Measurements from ENCODE around the gene SLIT3.

SLIT3 gene

GRCh38 chr5:168976311-168976970 lies 324.5 kb downstream of the SLIT3 start:
- DNase-seq (ENCODE audit: insufficient read length, low spot score) (no peak), FAIRE-seq (no peak)

GRCh38 chr5:168975331-168975730 lies 325.6 kb downstream of the SLIT3 start:
- no peak for DNase-seq (ENCODE audit: insufficient read length, low spot score)
- TF ChIP-seq TAF1 (IDR thresholded peaks at IDR 0.05; ENCODE audit: low read depth, low read length) (no peak), POLR2AphosphoS5 (IDR thresholded peaks at IDR 0.05; ENCODE audit: low read depth, low read length) (no peak), PAX5 (IDR thresholded peaks at IDR 0.05; ENCODE audit: insufficient read depth, low read length, severe bottlenecking) (no peak), POLR2A (IDR thresholded peaks at IDR 0.05; ENCODE audit: low read depth, low read length) (no peak), POU2F2 (IDR thresholded peaks at IDR 0.05; ENCODE audit: low read depth, low read length) (no peak), SPI1 (IDR thresholded peaks at IDR 0.05; ENCODE audit: low read depth, low read length) (no peak)
- no peak for FAIRE-seq

More at GRCh38 chr5:168976311-168976970, 324.5 kb downstream of the SLIT3 start:
- TF ChIP-seq POU2F2 (IDR thresholded peaks at IDR 0.05; ENCODE audit: low read depth, low read length) (no peak), POLR2A (IDR thresholded peaks at IDR 0.05; ENCODE audit: low read depth, low read length) (no peak), POLR2AphosphoS5 (IDR thresholded peaks at IDR 0.05; ENCODE audit: low read depth, low read length) (no peak), TAF1 (IDR thresholded peaks at IDR 0.05; ENCODE audit: low read depth, low read length) (no peak)

GRCh38 chr5:168974082-168974481 lies 326.9 kb downstream of the SLIT3 start:
- no peak for TF ChIP-seq SPI1 (IDR thresholded peaks at IDR 0.05; ENCODE audit: low read depth, low read length)
- TF ChIP-seq POU2F2 (IDR thresholded peaks at IDR 0.05; ENCODE audit: low read depth, low read length), result no peak
- no peak for TF ChIP-seq POLR2A (IDR thresholded peaks at IDR 0.05; ENCODE audit: low read depth, low read length)
- DNase-seq (ENCODE audit: insufficient read length, low spot score), result no peak
- no peak for FAIRE-seq

GRCh38 chr5:168972731-168973130 lies 328.2 kb downstream of the SLIT3 start:
- no peak for DNase-seq (ENCODE audit: insufficient read length, low spot score)
- no peak for FAIRE-seq
- TF ChIP-seq PAX5 (IDR thresholded peaks at IDR 0.05; ENCODE audit: insufficient read depth, low read length, severe bottlenecking) (no peak), TAF1 (IDR thresholded peaks at IDR 0.05; ENCODE audit: low read depth, low read length) (no peak), POLR2A (IDR thresholded peaks at IDR 0.05; ENCODE audit: low read depth, low read length) (no peak), POLR2AphosphoS5 (IDR thresholded peaks at IDR 0.05; ENCODE audit: low read depth, low read length) (no peak), SPI1 (IDR thresholded peaks at IDR 0.05; ENCODE audit: low read depth, low read length) (no peak), POU2F2 (IDR thresholded peaks at IDR 0.05; ENCODE audit: low read depth, low read length) (no peak)

- no peak for FAIRE-seq
- TF ChIP-seq POLR2AphosphoS5 (IDR thresholded peaks at IDR 0.05; ENCODE audit: low read depth, low read length), result no peak
- no peak for TF ChIP-seq POLR2A (IDR thresholded peaks at IDR 0.05; ENCODE audit: low read depth, low read length)
These were observed 329.8 kb downstream of the SLIT3 start for GRCh38 chr5:168971100-168971499.

GRCh38 chr5:168969326-168969886 lies 331.5 kb downstream of the SLIT3 start:
- FAIRE-seq, result no peak
- TF ChIP-seq PAX5 (IDR thresholded peaks at IDR 0.05; ENCODE audit: insufficient read depth, low read length, severe bottlenecking) (no peak), POLR2A (IDR thresholded peaks at IDR 0.05; ENCODE audit: low read depth, low read length) (no peak), TAF1 (IDR thresholded peaks at IDR 0.05; ENCODE audit: low read depth, low read length) (no peak), POU2F2 (IDR thresholded peaks at IDR 0.05; ENCODE audit: low read depth, low read length) (no peak), POLR2AphosphoS5 (IDR thresholded peaks at IDR 0.05; ENCODE audit: low read depth, low read length) (no peak), SPI1 (IDR thresholded peaks at IDR 0.05; ENCODE audit: low read depth, low read length) (no peak)
- no peak for DNase-seq (ENCODE audit: insufficient read length, low spot score)

More at GRCh38 chr5:168971100-168971499, 329.8 kb downstream of the SLIT3 start:
- DNase-seq (ENCODE audit: insufficient read length, low spot score), result no peak

GRCh38 chr5:168967882-168968620 lies 332.9 kb downstream of the SLIT3 start:
- FAIRE-seq (no peak), DNase-seq (ENCODE audit: insufficient read length, low spot score) (no peak)
- TF ChIP-seq POLR2AphosphoS5 (IDR thresholded peaks at IDR 0.05; ENCODE audit: low read depth, low read length) (no peak), SPI1 (IDR thresholded peaks at IDR 0.05; ENCODE audit: low read depth, low read length) (no peak), TAF1 (IDR thresholded peaks at IDR 0.05; ENCODE audit: low read depth, low read length) (no peak), POU2F2 (IDR thresholded peaks at IDR 0.05; ENCODE audit: low read depth, low read length) (no peak), PAX5 (IDR thresholded peaks at IDR 0.05; ENCODE audit: insufficient read depth, low read length, severe bottlenecking) (no peak), POLR2A (IDR thresholded peaks at IDR 0.05; ENCODE audit: low read depth, low read length) (no peak)

- FAIRE-seq (no peak), DNase-seq (ENCODE audit: insufficient read length, low spot score) (no peak)
- TF ChIP-seq TAF1 (IDR thresholded peaks at IDR 0.05; ENCODE audit: low read depth, low read length) (no peak), PAX5 (IDR thresholded peaks at IDR 0.05; ENCODE audit: insufficient read depth, low read length, severe bottlenecking) (no peak), POLR2AphosphoS5 (IDR thresholded peaks at IDR 0.05; ENCODE audit: low read depth, low read length) (no peak), POLR2A (IDR thresholded peaks at IDR 0.05; ENCODE audit: low read depth, low read length) (no peak), SPI1 (IDR thresholded peaks at IDR 0.05; ENCODE audit: low read depth, low read length) (no peak), POU2F2 (IDR thresholded peaks at IDR 0.05; ENCODE audit: low read depth, low read length) (no peak)
These were observed 335.3 kb downstream of the SLIT3 start for GRCh38 chr5:168965638-168966037.

- DNase-seq (ENCODE audit: insufficient read length, low spot score) (no peak), FAIRE-seq (no peak)
- no peak for TF ChIP-seq POLR2A (IDR thresholded peaks at IDR 0.05; ENCODE audit: low read depth, low read length)
- no peak for TF ChIP-seq POU2F2 (IDR thresholded peaks at IDR 0.05; ENCODE audit: low read depth, low read length)
- no peak for TF ChIP-seq SPI1 (IDR thresholded peaks at IDR 0.05; ENCODE audit: low read depth, low read length)
- no peak for TF ChIP-seq TAF1 (IDR thresholded peaks at IDR 0.05; ENCODE audit: low read depth, low read length)
- TF ChIP-seq POLR2AphosphoS5 (IDR thresholded peaks at IDR 0.05; ENCODE audit: low read depth, low read length), result no peak
- TF ChIP-seq PAX5 (IDR thresholded peaks at IDR 0.05; ENCODE audit: insufficient read depth, low read length, severe bottlenecking), result no peak
These were observed 336.8 kb downstream of the SLIT3 start for GRCh38 chr5:168964182-168964581.

Data from GM12891 (cell line).